ENCODE data around the gene AVL9. TPM values are rescaled to one million over a fixed set of nuclear protein-coding genes. Genes with fewer than 3 reads are reported as not detected.
"Not testable (repeated sequence)": the region's sequence is repeated elsewhere in the genome, so short reads cannot be mapped to it uniquely, and the experiment has no call there.

Gene AVL9
- total RNA-seq, 1 donor, result 26.9 TPM

DNA sequence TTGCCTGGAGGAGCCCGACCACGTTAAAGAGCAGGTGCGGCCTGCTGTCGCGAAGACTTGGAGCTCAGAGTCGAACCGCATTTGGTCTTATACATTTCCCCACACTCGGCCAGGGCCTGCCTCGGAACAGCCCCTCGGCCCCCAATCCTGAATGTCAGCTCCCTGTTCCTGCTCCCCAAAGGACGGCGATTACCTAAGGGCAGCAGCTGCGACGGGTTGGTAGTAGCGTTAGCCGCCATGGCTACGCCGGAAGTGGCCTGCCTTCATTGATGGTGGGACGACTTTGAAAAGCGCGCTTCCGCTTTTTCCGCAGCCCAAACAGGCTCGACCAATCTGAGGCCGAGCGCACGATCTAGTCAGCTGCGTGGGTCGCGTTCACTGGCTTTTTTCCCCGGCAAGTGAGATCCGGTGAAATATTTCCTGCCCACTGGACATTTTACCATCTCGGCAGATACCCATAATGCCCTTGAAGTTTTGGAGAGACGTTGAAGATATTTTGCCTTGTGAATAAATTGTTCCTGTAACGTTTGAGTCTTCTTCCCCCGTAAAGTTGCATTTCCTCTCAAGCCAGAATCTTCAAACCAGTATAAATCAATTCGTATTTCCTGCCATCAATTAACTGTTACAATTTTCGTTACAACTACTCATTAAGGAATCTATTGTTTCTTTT lies 5.0 kb upstream of the AVL9 start, which contains the start of gene LSM5:
TSS of gene LSM5 (minus strand) at position 254 of the 670 bp plus-strand sequence. CDS start at position 239, 15 bp downstream.
- DNase-seq (ENCODE audit: low read depth), result peak; percentile 94
- no peak for TF ChIP-seq CTCF (IDR thresholded peaks at IDR 0.05; ENCODE audit: insufficient read depth, low read length)
- peak within 1 kb of the TSS; percentile 94 for H3K4me3 ChIP-seq (ENCODE audit: low read depth, low read length)

DNA sequence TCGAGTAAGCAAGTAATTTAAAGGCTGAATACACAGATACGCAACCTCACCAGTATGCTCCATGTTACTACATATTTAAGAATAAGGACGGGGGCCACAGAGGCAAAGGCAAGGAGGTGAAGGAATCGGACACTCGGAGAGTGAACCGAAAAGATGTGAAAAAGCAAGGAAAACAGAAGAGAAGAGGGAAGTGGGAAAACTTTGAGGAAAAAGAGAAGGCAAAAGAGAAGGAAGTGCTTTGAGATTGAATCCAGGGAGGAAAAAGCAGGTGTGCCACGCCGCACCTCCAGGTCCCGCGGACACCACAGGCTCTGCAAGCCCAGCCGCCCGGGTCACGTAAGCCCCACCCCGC lies 367 bp upstream of the AVL9 start:
- peak overlapping the region; percentile 79 for H3K4me3 ChIP-seq (ENCODE audit: low read depth, low read length)
- no peak for TF ChIP-seq CTCF (IDR thresholded peaks at IDR 0.05; ENCODE audit: insufficient read depth, low read length)
- DNase-seq (ENCODE audit: low read depth), result no peak

GRCh38 chr7:32496052-32496813 lies 944 bp downstream of the AVL9 start:
- DNase-seq (ENCODE audit: low read depth), result peak; percentile 20
- peak overlapping the region; percentile 90 for H3K4me3 ChIP-seq (ENCODE audit: low read depth, low read length)
- TF ChIP-seq CTCF (IDR thresholded peaks at IDR 0.05; ENCODE audit: insufficient read depth, low read length), result no peak

GRCh38 chr7:32499755-32500154 lies 4.5 kb downstream of the AVL9 start:
- DNase-seq (ENCODE audit: low read depth); H3K4me3 ChIP-seq (ENCODE audit: low read depth, low read length): not testable (repeated sequence)

- not testable (repeated sequence) for DNase-seq (ENCODE audit: low read depth); H3K4me3 ChIP-seq (ENCODE audit: low read depth, low read length)
These were observed 4.9 kb downstream of the AVL9 start for GRCh38 chr7:32500216-32500615.

DNA sequence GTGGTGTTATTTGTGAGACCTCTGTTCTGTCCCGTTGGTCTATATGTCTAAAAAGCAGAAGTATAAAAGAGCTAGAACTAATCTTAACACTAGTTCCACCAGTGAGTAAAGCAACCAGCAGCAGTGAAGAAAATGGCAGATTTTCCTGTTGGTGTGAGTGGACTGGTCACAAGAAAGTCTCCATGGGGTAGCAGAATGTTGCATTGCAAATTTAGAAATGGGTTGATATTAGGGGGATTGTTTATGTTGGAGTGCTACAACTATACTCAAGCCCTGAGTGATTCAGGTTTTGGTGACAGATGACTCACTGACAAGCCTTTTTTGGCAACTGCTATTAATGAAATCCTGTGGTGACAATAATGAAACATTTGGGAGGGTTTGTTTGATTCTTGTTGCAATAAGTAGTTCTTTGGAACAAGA lies 5.6 kb downstream of the AVL9 start:
- no peak for TF ChIP-seq CTCF (IDR thresholded peaks at IDR 0.05; ENCODE audit: insufficient read depth, low read length)
- H3K4me3 ChIP-seq (ENCODE audit: low read depth, low read length), result no peak overlapping the region
- DNase-seq (ENCODE audit: low read depth), result peak; percentile 64

- peak; percentile 80 for DNase-seq (ENCODE audit: low read depth)
- no peak for TF ChIP-seq CTCF (IDR thresholded peaks at IDR 0.05; ENCODE audit: insufficient read depth, low read length)
- no peak overlapping the region for H3K4me3 ChIP-seq (ENCODE audit: low read depth, low read length)
These were observed 6.2 kb downstream of the AVL9 start for GRCh38 chr7:32501522-32501921.

Measured in fibroblast of the aortic adventitia (primary cell).